Stimulated activated CD4-positive, alpha-beta T cell treated with anti-CD3 and anti-CD28 coated beads, Interleukin-1b, Interleukin-23, amount 100 ng/mL, for 1 hour (primary cell): ENCODE measurements around the gene CCDC200.
"Not testable (repeated sequence)": the region's sequence is repeated elsewhere in the genome, so short reads cannot be mapped to it uniquely, and the experiment has no call there.

Source experiments
- DNase-seq, 2 donors: peaks; one replicate each; pipeline ENCODE4 v3.0.0-alpha.2; 2020; ENCODE audit warnings: low read depth in 2 of 2

The CCDC200 gene

DNA sequence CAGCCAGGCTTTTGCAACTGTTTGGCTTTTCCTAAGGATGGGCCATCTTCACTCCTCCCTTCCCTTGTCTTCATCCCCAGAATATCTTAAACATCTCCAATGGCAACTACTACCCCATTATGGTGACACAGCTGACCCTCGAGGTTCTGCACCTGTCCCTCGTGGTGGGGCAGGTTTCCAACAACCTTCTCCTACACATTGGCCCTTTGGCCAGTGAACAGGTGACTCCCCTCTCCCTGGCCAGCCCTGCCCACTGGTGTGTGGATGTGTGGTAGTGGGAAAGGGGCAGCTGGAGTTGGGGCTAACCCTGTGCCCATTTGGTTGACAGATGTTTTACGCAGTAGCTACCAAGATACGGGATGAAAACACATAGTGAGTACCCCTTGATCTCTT is 12.1 kb downstream of the CCDC200 start:
- DNase-seq, result no peak

DNA sequence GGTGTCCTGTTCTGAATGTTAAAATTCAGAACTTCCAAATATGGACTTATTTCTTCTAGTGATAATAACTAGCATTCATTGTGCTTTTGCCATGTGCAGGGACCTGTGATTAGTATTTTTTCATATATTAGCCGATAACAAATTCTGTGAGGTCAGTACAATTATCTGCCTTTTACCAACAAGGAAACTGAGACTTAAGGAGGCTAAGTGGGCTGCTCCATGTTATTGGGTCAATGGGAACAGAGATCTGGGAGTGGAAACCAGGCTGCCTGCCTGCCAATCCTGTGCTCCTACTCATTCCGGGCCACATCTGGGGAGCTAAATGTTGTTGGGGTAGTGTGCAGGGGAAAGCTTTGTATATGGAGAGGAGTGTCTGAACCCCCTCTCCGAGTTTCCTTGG is 13.1 kb downstream of the CCDC200 start:
- DNase-seq, result no peak

DNA sequence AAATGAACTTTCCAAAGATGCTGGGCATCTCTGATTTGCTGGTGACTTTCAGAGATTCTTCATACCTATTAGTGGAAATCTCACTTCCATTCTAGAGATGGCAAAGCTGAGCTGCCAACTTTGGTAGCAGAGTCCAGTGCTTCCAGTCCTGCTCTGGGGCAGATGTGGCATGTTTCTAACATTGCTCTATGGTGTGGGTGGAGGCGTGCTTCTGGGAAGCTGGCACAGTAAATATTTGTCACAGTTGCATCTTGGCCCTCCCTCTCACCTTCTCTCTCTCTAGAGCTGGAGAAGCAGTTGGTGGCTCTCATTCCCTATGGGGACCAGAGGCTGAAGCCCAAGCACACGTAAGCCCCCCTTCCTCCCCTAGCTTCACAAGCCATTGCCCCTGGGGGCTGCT is 14.9 kb downstream of the CCDC200 start:
- DNase-seq, result no peak

DNA sequence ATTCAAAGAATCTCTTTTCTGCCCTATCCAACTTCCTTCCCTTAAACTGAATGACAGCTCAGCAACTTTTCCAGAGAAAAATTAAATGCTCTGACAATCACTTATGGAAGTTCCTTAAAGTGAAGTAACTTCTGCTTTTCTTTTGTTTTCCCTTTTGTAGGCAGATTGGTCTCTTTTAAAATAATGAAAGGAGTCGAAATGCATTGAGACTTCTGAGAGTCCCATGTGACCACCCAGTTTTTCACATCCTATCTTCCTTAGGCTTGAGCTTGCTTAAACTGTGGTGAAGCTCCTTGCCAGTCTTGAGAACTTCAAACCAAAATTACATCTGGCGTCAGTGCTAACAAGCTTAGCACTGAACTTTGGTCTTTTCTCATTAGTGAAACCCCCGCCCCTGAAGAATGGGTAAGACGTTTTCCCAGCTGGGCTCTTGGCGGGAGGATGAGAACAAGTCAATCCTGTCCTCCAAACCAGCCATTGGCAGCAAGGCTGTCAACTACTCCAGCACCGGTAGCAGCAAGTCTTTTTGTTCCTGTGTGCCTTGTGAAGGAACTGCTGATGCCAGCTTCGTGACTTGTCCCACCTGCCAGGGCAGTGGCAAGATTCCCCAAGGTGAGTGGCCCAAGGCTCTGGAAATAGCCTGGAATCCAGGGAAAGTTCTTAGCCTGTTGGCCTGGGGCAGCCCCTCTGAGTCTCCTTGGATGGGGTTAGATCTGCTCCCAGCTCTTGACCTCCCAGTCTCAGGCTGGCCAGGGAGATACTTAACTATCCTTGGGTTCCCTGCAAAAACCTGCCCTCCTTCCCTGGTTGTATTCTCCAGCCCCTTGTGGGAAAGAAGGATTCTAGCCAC is 15.6 kb downstream of the CCDC200 start:
- DNase-seq, result no peak

DNA sequence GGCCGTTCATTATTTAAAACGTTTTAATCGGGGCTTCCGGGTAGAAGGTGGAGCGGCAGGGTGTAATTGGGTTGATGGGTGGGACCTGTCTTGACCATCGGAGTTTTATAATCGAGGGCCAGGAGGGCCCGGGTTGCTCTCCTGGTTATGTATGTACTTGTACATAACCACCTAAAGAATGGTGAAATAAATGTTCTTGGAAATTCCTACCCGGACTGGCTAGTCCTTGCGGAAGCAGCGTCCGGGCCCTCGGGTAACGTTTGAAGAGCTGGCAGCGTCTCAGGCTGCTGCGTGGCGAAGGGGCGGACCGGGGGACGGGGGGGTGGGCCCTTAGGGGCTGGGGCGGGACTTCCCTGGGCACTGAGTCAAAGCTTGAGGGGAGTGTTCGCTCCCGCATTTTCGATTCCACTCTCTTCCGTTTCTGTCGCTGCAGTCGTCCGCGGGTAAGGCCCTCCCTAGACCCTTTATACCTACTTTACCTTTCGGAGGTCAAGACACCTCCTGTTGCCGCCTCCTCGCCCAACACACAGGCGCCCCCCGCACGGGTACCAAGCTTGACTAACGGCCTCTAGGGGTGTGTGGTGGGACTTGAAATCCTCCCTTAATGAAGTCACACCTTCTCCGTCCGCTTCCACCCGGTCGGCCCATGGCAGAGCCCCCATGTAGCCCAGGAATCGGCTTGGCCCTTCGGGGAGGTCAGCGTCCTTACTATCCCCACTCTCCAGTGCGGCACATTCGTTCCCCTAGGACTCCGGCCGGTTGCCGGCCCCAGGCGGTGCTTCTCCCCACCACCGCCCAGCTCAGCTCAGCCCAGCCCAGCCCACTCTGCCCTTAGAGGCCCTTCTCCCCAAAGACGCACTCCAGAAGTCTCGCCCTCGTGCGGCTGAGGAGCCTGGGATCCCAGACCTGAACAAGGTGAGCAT is 16.7 kb downstream of the CCDC200 start, which contains the start of gene TMEM106A:
TMEM106A (plus strand) TSS at position 396 of the 923 bp plus-strand sequence. CDS start 1,167 bp downstream, outside the sequence.
- DNase-seq, result peak; percentile 43 to 44

DNA sequence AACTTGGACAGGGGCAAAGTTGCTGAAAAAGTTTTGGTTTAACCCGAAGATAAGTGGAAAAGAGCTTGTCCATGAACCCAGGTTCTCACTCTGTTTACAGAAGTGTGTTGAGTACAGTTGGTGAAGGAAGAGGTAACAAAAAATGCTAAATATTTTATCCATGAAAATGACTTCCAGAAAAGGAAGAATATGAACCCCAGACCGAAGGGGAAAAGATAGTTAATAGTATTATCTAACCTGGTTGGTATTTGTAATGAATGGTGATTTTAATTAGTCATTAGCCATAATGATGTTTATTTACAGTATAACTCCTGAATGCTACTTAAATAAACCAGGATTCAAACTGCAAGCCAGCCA is 17.3 kb downstream of the CCDC200 start:
- DNase-seq, result no peak

DNA sequence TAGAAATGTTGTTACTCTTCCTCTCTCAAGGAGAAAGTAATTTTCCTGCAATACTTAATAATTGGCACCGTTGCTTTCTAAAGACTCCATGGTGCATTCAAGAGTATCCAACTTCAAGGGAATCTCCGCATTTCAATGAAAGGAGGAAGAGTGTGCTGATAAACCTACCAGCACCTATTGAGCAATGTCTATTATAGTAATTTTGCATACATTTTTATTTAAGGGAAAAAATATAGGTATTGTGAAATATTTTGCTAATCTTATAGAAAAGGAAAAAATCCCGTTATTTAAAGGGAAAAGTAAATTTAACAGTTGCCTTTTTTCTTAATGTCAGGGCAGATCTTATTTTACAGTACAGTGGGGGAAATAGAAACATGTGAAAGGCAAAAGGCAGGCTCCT is 17.8 kb downstream of the CCDC200 start:
- DNase-seq, result no peak

DNA sequence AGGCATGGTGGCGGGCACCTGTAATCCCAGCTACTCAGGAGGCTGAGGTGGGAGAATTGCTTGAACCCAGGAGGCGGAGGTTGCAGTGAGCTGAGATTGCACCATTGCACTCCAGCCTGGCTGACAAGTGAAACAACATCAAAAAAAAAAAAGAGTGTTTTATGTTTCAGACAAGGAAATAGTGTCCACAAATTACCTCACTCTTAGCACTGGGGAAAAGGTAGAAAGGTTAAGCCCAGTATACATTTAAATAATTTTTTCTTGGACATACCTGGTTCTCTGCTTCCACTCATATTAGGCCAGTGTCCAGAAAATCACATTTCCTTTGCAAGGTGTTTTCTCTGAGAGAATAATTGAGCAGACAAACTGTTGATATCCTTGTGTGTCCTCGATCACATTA is 25.4 kb downstream of the CCDC200 start:
- DNase-seq, result not testable (repeated sequence)

DNA sequence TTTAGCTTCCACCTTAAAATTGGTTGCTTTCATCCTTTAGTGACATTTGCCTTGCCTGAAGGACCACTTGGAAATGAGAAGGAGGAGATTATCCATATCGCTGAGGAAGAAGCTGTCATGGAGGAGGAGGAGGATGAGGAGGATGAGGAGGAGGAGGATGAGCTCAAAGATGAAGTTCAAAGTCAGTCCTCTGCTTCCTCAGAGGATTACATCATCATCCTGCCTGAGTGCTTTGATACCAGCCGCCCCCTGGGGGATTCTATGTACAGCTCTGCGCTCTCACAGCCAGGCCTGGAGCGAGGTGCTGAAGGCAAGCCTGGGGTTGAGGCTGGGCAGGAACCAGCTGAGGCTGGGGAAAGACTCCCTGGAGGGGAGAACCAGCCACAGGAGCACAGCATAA is 28.3 kb downstream of the CCDC200 start:
- DNase-seq, result no peak

DNA sequence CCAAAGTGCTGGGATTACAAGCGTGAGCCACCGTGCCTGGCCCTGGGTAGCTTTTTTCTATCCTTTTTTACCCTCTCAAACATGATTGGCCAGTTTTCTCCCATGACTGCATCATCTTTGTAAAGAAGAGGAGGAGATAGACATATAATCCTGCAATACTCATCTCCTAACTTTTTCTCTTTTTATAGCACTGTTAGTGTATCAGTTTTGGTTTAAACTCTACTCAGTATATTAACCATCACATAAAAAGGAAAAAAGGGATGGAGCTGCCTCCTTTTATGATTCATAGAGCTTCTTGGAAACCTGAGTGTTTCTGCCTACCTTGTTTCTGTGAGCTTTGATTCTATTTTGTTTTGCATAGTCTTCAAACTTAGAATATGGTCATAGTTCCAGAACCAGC is 28.8 kb downstream of the CCDC200 start:
- DNase-seq, result no peak

DNA sequence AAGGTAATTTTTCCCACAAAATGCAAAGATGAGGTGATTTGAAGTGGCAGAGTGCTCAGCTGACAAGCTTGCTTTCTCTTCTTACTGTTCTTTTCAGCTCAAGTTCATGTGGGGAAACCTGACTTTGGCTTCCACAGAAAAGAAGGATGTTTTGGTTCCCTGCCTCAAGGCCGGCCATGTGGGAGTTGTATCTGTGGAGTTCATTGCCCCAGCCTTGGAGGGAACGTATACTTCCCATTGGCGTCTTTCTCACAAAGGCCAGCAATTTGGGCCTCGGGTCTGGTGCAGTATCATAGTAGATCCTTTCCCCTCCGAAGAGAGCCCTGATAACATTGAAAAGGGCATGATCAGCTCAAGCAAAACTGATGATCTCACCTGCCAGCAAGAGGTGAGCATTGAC is 35.2 kb downstream of the CCDC200 start:
- DNase-seq, result no peak

DNA sequence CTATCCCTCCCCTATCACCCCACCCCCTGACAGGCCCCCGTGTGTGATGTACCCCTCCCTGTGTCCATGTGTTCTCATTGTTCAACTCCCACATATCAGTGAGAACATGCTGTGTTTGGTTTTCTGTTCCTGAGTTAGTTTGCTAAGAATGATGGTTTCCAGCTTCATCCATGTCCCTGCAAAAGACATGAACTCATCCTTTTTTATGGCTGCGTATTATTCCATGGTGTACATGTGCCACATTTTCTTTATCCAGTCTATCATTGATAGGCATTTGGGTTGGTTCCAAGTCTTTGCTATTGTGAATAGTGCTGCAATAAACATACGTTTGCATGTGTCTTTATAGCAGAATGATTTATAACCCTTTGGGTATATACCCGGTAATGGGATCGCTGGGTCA is 41.8 kb downstream of the CCDC200 start:
- not testable (repeated sequence) for DNase-seq

DNA sequence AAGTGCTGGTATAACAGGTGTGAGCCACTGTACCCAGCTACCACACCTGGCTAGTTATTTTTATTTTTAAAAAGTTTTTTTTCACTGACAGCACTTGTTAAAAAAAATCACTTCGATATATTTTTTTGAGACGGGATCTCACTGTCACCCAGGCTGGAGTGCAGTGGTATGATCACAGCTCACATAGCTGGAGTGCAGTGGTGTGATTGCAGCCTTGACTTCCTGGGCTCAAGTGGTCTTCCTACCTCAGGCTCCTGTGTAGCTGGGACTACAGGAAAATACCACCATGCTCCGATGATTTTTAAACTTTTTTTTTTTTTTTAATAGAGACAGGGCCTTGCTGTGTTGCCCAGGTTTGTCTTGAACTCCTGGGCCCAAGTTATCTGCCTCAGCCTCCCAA is 44.5 kb downstream of the CCDC200 start:
- no peak for DNase-seq

DNA sequence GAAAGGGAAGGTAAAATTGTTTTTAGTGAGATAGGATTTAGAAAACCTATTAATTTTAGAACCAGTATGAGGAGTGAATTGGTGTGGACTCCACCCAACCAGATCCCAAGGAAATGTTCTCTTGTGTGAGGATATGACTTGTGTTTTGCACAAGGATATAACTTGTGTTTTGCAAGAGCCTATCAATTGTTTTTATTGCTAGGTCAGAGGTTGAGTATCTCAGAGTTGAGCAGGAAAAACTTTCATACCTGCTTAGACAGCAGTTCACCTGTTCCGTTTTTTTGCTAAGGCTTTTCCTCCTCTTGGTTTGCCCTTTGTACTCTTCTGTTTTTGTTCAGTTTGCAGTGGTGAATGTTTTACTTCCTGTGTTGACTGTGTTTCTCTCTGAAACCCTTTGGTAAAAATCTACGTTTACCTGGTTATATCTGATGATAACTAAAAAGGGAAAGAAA is 52.3 kb downstream of the CCDC200 start:
- no peak for DNase-seq

DNA sequence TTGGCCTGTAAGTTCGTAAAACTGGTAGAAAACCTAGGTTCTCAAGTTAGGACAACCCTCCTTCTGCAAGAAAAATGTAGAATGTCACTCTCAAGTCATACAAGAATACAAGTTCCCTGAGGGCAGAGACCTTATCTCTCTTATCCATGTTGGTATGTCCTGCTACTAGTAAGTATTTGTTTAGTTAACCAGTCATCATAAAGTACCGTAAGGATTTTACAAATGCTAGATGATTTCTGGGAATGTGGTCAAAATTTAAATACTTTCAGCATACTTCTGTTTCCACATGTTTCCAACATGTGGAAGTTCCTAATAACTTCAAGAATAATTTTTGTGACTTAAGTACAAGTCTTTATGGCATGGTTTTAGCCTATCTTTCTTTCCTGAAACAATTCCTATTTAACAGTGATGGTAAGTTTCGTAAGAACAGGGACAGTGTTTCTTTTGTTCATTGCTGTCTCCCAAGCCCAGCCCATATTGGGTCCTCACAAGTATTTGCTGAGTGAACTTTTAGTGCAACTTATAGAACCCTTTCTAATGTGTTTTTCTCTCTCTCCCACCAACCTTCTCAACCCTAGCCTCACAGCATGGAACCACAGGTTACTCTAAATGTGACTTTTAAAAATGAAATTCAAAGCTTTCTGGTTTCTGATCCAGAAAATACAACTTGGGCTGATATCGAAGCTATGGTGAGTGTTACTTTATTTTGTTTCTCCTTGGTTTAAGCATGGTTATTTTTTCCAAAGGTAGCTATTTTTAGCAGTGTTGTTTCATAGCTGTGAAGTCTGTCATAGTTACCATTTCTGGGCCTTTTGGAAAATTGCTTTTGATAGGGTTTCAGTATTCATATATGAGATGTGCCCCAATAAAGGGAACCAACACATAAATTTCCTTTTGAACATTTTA is 53.0 kb downstream of the CCDC200 start:
- no peak for DNase-seq

DNA sequence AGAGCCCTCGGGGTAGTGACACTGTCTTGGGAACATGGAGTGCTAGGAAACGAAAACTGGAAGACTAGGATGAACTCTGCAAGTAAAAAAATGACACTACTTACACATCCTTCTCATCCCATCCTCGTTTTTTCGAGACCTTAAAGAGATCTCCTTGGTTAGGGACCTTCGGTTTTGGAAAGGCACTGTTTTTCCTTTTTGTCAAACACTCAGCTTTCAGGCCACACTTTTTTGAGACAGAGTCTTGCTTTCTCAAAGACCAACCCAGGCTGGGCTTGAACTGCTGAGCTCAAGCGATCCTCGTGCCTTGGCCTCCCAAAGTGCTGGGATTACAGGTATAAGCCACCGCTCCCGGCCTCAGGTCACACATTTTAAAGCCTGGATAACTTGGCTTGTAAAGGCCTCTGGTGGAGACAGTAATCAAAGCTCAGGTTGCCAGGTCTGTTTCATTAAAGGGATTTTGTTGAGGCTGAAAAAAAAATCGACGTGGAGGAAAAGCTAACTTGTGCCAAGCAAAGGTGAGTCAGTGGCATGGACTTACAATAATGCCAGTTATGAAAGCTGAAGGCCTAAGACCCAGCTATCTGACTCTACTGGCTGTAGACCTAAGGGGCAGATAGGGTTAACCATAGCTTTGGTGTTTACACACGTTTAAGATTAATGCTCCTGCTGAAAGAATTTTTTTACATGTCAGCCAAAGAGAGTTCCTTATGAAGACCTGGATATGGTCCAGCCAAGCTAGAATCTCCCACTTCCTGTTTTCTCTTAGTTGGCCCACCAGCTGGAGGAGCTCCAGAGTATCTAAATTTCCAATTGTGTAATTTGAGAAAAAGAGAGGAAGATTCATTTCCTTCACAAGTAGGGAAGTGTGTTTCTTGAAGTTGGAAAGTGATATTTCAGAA is 56.6 kb downstream of the CCDC200 start:
- no peak for DNase-seq
